ENCODE measurements around the gene FAM162B. TPM values are rescaled to one million over a fixed set of nuclear protein-coding genes. Genes with fewer than 3 reads are reported as not detected.
"Not testable (repeated sequence)": the region's sequence is repeated elsewhere in the genome, so short reads cannot be mapped to it uniquely, and the experiment has no call there.

Gene FAM162B
- total RNA-seq, 1 donor from 2014 or later, result not detected

DNA sequence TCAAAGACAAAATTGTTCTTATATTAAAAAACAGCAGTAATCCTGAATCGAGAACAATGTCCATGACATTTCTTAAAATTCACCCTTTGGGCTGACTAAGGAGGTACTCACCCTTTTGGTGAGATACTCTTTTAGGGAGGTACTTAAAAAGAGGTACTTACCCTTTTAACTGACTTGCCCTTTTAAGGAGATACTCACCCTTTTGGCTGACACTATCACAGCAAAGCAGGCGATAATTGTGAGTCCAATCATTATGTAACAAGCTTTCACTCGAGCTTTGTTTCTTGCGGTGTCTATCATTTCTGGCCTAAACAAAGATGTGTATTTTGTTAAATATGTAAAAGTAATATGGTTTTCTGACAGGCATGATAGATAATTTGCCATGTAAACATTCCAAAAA, 3.7 kb downstream of the FAM162B start:
- DNase-seq (ENCODE audit: low read depth), result no peak
- FAIRE-seq, result no peak
- Histone ChIP-seq H3K36me3 (ENCODE audit: control insufficient read depth, insufficient read depth, low read length) (no peaks in the 10 kb centered on the region), H3K27me3 (ENCODE audit: control insufficient read depth, insufficient read depth, low read length) (peaks cover 13% of the 10 kb centered on the region), H3K4me3 (ENCODE audit: low read depth, low read length) (no peak overlapping the region)
- no peak for TF ChIP-seq CTCF (IDR thresholded peaks at IDR 0.05; ENCODE audit: insufficient read depth, low read length, severe bottlenecking)

DNA sequence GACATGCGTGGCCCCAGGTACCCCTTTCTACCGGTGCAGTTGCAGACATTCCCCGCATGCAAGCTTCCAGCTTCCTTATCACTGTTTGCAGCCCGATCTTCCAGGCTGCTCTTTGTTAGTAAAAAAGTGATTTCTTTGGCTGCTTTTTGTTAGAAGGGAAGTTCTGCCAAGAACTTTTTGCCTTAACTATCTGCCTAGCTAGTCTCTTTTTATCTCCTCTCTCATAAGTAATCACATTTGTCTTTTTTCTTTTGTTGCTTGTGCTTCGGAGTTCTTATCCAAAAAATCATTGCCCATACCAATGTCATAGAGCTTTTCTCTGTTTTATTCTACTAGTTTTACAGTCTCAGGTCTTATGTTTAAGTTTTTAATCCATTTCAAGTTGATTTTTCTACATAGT, 20.3 kb downstream of the FAM162B start:
- Histone ChIP-seq H3K27me3 (ENCODE audit: control insufficient read depth, insufficient read depth, low read length) (no peaks in the 10 kb centered on the region), H3K4me3 (ENCODE audit: low read depth, low read length) (no peak overlapping the region), H3K36me3 (ENCODE audit: control insufficient read depth, insufficient read depth, low read length) (no peaks in the 10 kb centered on the region)
- DNase-seq (ENCODE audit: low read depth) (no peak), FAIRE-seq (no peak)
- TF ChIP-seq CTCF (IDR thresholded peaks at IDR 0.05; ENCODE audit: insufficient read depth, low read length, severe bottlenecking), result no peak

GRCh38 chr6:116741571-116741970, 23.9 kb downstream of the FAM162B start:
- H3K36me3 ChIP-seq (ENCODE audit: control insufficient read depth, insufficient read depth, low read length), result no peaks in the 10 kb centered on the region

DNA sequence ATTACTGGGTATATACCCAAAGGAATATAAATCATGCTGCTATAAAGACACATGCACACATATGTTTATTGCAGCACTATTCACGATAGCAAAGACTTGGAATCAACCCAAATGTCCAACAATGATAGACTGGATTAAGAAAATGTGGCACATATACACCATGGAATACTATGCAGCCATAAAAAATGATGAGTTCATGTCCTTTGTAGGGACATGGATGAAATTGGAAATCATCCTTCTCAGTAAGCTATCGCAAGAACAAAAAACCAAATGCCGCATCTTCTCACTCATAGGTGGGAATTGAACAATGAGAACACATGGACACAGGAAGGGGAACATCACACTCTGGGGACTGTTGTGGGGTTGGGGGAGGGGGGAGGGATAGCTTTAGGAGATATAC, 25.0 kb downstream of the FAM162B start:
- H3K4me3 ChIP-seq (ENCODE audit: low read depth, low read length); DNase-seq (ENCODE audit: low read depth); FAIRE-seq; H3K27me3 ChIP-seq (ENCODE audit: control insufficient read depth, insufficient read depth, low read length); H3K36me3 ChIP-seq (ENCODE audit: control insufficient read depth, insufficient read depth, low read length): not testable (repeated sequence)

More at GRCh38 chr6:116741571-116741970, 23.9 kb downstream of the FAM162B start:
- H3K27me3 ChIP-seq (ENCODE audit: control insufficient read depth, insufficient read depth, low read length), result no peaks in the 10 kb centered on the region
- no peak overlapping the region for H3K4me3 ChIP-seq (ENCODE audit: low read depth, low read length)
- TF ChIP-seq CTCF (IDR thresholded peaks at IDR 0.05; ENCODE audit: insufficient read depth, low read length, severe bottlenecking), result no peak
- FAIRE-seq (no peak), DNase-seq (ENCODE audit: low read depth) (no peak)

GRCh38 chr6:116737004-116737403, 28.5 kb downstream of the FAM162B start:
- Histone ChIP-seq H3K27me3 (ENCODE audit: control insufficient read depth, insufficient read depth, low read length) (no peaks in the 10 kb centered on the region), H3K4me3 (ENCODE audit: low read depth, low read length) (no peak overlapping the region), H3K36me3 (ENCODE audit: control insufficient read depth, insufficient read depth, low read length) (no peaks in the 10 kb centered on the region)
- DNase-seq (ENCODE audit: low read depth) (no peak), FAIRE-seq (no peak)
- no peak for TF ChIP-seq CTCF (IDR thresholded peaks at IDR 0.05; ENCODE audit: insufficient read depth, low read length, severe bottlenecking)

DNA sequence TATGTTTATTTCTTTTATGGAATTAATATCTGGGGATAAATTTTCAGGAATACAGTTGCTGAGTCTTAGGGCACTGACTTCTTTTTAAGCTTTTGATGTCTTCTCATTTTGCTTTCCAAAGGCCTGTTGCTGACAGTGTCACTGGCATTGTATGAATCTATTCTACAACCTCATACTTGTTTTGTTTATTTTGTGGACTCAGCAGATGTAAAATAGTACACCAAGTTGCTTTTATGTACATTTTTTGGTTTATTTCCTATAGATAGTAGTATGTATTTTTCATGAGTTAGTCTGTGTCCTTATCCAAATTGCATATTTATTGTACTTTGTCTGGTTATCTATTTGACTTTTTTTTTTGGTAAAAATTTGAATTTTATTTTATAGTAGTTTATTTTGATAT, 35.0 kb downstream of the FAM162B start:
- no peak overlapping the region for H3K4me3 ChIP-seq (ENCODE audit: low read depth, low read length)
- DNase-seq (ENCODE audit: low read depth) (no peak), FAIRE-seq (no peak)
- no peaks in the 10 kb centered on the region for H3K36me3 ChIP-seq (ENCODE audit: control insufficient read depth, insufficient read depth, low read length)
- TF ChIP-seq CTCF (IDR thresholded peaks at IDR 0.05; ENCODE audit: insufficient read depth, low read length, severe bottlenecking), result no peak
- no peaks in the 10 kb centered on the region for H3K27me3 ChIP-seq (ENCODE audit: control insufficient read depth, insufficient read depth, low read length)

Measured in bronchial epithelial cell (primary cell).